Esophagus squamous epithelium (tissue), 5 donors: ENCODE measurements around the gene C2CD4C. TPM values are rescaled to one million over a fixed set of nuclear protein-coding genes. Genes with fewer than 3 reads are reported as not detected.

Experiments
- DNase-seq: peaks from one replicate; lab custom pipeline; 2025; lab: John Stamatoyannopoulos, UW
- H3K27ac ChIP-seq, 4 donors: fragments of 200-600 bp; sonication (generic); one replicate each; pipeline ENCODE4 v1.5.1; 2016 to 2019; ENCODE audit warnings: mild to moderate bottlenecking in 1 of 4
- H3K27me3 ChIP-seq, 4 donors: fragments of 200-600 bp; sonication (generic); 1 replicate in 3 of 4; 2 replicates in 1 of 4; pipeline versions ENCODE4 v1.5.1 to v1.6.0; 2017 to 2021; ENCODE audit warnings: antibody characterized with exemption in 1 of 4
- H3K36me3 ChIP-seq, 3 donors: fragments of 200-600 bp; sonication (generic); one replicate each; pipeline ENCODE4 v1.5.1; 2016 to 2019
- H3K4me1 ChIP-seq, 3 donors: fragments of 200-600 bp; sonication (generic); one replicate each; pipeline ENCODE4 v1.5.1; 2017 to 2019
- H3K4me3 ChIP-seq, 4 donors: fragments of 200-600 bp; sonication (generic); 1 replicate in 3 of 4; 2 replicates in 1 of 4; pipeline ENCODE4 v1.5.1; 2016 to 2019; ENCODE audit warnings: mild to moderate bottlenecking in 2 of 4, moderate library complexity in 1 of 4
- H3K9me3 ChIP-seq, 3 donors: fragments of 200-600 bp; sonication (generic); one replicate each; pipeline ENCODE4 v1.5.1; 2016 to 2019
- POLR2A ChIP-seq, 4 donors: fragments of 450-650 bp; IDR thresholded peaks; one replicate each; pipeline ENCODE4 v1.6.1; 2017; ENCODE audit warnings: antibody characterized with exemption in 4 of 4, mild to moderate bottlenecking in 4 of 4, moderate library complexity in 3 of 4
- WGBS, 2 donors: methylation state at CpG; one replicate each; pipeline ENCODE4 v1.1.5; 2018; 5-methylcytosine and 5-hydroxymethylcytosine counted together
- intact Hi-C: fragments of 100-400 bp; cut with DNase I; formaldehyde crosslinking; loops from one replicate; pipeline ENCODE4 v1.15.0; 2022
- total RNA-seq, 4 donors: library from RNA; depleted of rRNA; stranded (reverse); fragments of >200 nt; gene quantifications; one replicate each; pipeline ENCODE4 v1.1.0, GENCODE V29; 2016
- TF ChIP-seq, protein P1 (sequence below), 6 experiments: fragments of 450-650 bp in 4 of 6; fragments of 200-600 bp in 2 of 6; sonication (generic) in 2 of 6; IDR thresholded peaks; one replicate each; pipeline ENCODE4 v1.5.1; 2016 to 2019; ENCODE audit warnings: antibody characterized with exemption in 6 of 6, mild to moderate bottlenecking in 4 of 6, moderate library complexity in 4 of 6
- donor health status: DM: yes; HTN: yes; CAD: no.

The C2CD4C gene
- total RNA-seq, 4 donors from 2014 or later: 0.15 to 1.1 (median 0.45) TPM

DNA sequence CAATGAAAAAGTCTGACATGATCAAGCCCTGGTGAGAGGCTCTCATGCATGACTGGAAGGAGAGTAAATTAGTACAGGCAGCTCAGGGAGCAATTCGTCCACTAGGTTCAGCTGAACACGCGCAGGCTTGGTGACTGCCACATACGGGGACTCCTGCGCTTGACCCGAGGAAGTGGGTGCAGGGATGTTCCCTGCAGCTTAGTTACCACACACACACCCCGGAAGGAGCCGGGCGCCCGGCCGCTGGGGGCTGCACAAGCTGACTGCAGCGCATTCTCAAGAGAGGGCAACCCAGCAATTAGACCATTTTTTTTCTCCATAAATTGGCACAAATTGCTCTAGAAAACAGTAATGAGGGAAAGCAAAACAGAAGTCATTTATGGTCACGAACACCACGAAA, 41.4 kb downstream of the C2CD4C start:
- TF ChIP-seq POLR2A (IDR thresholded peaks at IDR 0.05): no peak
- no peak for DNase-seq
- intact Hi-C loops: no loop called here

DNA sequence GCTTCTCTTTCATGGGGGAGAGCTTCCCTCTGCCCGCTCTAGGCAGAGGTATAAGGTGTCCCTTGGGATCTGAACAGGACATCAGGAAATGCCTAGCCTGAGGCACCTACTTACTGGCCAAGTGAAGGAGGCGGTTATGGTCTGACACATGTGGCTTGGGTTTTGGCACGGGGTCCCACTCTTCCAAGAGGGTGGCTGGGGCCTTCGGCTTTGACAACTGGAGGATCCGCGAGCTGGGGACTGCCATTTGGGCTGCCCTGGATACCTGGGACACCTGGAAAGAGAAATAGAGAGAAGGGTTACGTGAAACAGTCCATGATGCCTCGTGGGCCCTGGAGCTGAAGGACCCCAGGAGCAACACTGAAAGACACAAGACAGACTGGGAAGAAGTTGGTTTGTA, 42.0 kb downstream of the C2CD4C start:
- WGBS, 2 donors: 88 to 90% methylated on average over 5 to 6 of the region's 8 CpGs
- Histone ChIP-seq H3K36me3 (no peaks in the 10 kb centered on the region), H3K27ac (no peak overlapping the region), H3K4me3 (no peak overlapping the region), H3K9me3 (no peaks in the 10 kb centered on the region), H3K4me1 (peaks cover 0 to 4% (median 0%) of the 10 kb centered on the region in 3 donors), H3K27me3 (peaks cover 0 to 62% (median 0%) of the 10 kb centered on the region in 4 donors)
- intact Hi-C loops: no loop called here
- no peak for DNase-seq
- TF ChIP-seq, protein P1, sequence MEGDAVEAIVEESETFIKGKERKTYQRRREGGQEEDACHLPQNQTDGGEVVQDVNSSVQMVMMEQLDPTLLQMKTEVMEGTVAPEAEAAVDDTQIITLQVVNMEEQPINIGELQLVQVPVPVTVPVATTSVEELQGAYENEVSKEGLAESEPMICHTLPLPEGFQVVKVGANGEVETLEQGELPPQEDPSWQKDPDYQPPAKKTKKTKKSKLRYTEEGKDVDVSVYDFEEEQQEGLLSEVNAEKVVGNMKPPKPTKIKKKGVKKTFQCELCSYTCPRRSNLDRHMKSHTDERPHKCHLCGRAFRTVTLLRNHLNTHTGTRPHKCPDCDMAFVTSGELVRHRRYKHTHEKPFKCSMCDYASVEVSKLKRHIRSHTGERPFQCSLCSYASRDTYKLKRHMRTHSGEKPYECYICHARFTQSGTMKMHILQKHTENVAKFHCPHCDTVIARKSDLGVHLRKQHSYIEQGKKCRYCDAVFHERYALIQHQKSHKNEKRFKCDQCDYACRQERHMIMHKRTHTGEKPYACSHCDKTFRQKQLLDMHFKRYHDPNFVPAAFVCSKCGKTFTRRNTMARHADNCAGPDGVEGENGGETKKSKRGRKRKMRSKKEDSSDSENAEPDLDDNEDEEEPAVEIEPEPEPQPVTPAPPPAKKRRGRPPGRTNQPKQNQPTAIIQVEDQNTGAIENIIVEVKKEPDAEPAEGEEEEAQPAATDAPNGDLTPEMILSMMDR (IDR thresholded peaks at IDR 0.05): no peak
- TF ChIP-seq POLR2A (IDR thresholded peaks at IDR 0.05): no peak

More for the DNA sequence above, 41.4 kb downstream of the C2CD4C start:
- 85 to 86% methylated on average over 9 to 14 of the region's 14 CpGs for WGBS, 2 donors
- peaks cover 0 to 11% (median 4%) of the 10 kb centered on the region in 3 donors for H3K4me1 ChIP-seq
- peaks cover 0 to 63% (median 0%) of the 10 kb centered on the region in 4 donors for H3K27me3 ChIP-seq
- H3K4me3 ChIP-seq: no peak overlapping the region
- H3K9me3 ChIP-seq: no peaks in the 10 kb centered on the region
- H3K27ac ChIP-seq: no peak overlapping the region
- H3K36me3 ChIP-seq: no peaks in the 10 kb centered on the region

DNA sequence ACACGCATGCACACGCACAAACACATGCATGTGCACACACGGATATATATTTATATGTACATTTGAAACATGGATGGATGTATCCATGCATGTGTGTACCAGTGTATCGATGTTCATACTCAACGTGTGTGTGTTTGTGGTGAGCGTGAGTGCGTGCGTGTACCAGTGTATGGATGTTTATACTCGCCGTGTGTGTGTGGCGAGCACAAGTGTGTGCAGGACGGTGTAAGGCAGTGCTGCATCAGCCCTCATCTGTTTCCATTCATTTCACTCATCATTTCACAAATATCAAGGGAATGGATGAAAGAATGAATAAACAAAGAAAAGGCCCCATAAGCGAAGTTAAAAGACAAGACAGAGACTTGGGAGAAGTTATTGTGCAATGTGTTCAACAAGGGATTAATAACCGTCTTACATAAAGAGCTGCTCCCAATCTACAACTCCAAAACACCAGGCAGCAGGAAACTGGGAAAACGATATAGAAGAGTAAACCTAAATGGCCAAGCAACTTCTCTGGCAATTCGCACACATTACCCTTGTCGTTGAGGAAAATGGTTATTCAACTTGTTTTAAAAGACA, 42.7 kb downstream of the C2CD4C start:
- Histone ChIP-seq H3K27me3 (peaks cover 0 to 57% (median 0%) of the 10 kb centered on the region in 4 donors), H3K9me3 (no peaks in the 10 kb centered on the region), H3K4me1 (no peaks in the 10 kb centered on the region), H3K4me3 (no peak overlapping the region), H3K36me3 (no peaks in the 10 kb centered on the region), H3K27ac (no peak overlapping the region)
- TF ChIP-seq, protein P1 (IDR thresholded peaks at IDR 0.05): no peak
- TF ChIP-seq POLR2A (IDR thresholded peaks at IDR 0.05): no peak
- WGBS, 2 donors: 82 to 86% methylated on average over 17 of the region's 17 CpGs
- no peak for DNase-seq
- intact Hi-C loops: no loop called here

DNA sequence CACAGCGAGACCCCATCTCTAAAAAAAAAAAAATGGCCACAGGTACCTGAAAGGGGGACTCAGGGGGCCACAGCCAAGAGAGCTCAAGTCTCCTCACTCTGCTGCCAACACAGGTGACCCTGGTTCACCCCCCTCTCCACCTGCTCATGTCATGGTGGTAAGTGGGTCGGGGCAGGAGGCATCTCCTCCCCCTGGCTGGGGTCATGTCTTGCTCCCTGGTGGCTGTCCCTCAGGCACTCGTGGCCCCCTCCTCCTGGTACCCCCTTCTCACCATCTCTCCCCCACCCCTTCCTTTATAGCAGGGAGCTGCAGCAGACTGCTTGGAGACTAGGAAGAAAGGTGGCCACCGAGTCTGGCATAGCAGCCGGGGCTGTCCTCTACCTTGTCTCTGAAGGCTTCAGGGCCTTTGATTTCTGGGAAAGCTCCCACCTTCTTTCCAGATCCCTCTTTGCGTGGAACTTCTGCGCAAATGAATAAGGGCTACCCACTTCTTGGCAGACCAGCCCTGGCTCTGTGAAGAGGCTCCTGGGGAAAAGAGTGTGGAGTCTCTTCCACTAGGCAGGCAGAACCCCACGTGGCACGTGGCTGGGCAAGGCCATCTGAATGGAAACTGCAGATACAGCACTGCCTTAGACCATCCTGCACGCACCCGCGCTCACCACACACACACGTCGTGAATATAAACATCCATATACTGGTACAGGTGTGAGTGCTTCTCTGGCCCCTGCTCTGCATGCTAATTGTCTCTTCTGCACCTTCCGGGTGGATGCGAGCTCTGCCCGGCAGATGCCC, 44.3 kb downstream of the C2CD4C start:
- no peak for TF ChIP-seq POLR2A (IDR thresholded peaks at IDR 0.05)
- TF ChIP-seq, protein P1 (IDR thresholded peaks at IDR 0.05): no peak
- DNase-seq: no peak
- Histone ChIP-seq H3K27ac (no peak overlapping the region), H3K27me3 (peaks cover 0 to 50% (median 0%) of the 10 kb centered on the region in 4 donors), H3K4me1 (no peaks in the 10 kb centered on the region), H3K36me3 (no peaks in the 10 kb centered on the region), H3K4me3 (no peak overlapping the region), H3K9me3 (no peaks in the 10 kb centered on the region)
- intact Hi-C loops: no loop called here
- WGBS, 2 donors: 46 to 58% methylated on average over 3 to 12 of the region's 17 CpGs

DNA sequence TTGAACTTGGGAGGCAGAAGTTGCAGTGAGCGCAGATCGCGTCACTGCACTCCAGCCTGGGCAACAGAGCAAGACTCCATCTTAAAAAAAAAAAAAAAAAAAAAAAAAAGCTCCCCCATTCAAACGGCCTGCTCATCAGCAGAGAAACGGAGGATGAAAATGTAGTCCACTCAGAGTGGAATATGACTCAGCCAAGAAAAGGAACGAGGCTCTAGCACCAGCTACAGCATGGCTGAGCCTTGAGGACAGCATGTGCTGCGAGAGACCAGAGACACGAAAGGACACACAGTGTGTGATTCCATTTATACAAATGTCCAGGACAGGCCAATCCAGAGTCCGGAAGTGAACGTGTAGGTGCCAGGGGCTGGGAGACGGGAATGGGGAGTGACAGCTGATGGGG, 46.3 kb downstream of the C2CD4C start:
- Histone ChIP-seq H3K4me1 (no peaks in the 10 kb centered on the region), H3K27me3 (peaks cover 0 to 54% (median 0%) of the 10 kb centered on the region in 4 donors), H3K36me3 (no peaks in the 10 kb centered on the region), H3K27ac (no peak overlapping the region), H3K9me3 (no peaks in the 10 kb centered on the region), H3K4me3 (no peak overlapping the region)
- no peak for DNase-seq
- TF ChIP-seq, protein P1 (IDR thresholded peaks at IDR 0.05): no peak
- no peak for TF ChIP-seq POLR2A (IDR thresholded peaks at IDR 0.05)
- intact Hi-C loops: no loop called here
- WGBS, 2 donors: 70 to 74% methylated on average over 10 to 11 of the region's 11 CpGs
